Fibroblast of lung (primary cell): Measurements from ENCODE around the gene FHIT.

Experiments used
- CTCF ChIP-seq, 2 donors: IDR thresholded peaks in 1 of 2; conservative IDR thresholded peaks in 1 of 2; 1 replicate in 1 of 2; 2 replicates in 1 of 2; pipeline ENCODE4 v1.5.1; 2011 to 2012; ENCODE audit warnings: low read length in 2 of 2, control low read depth in 1 of 2, inconsistent platforms in 1 of 2, low read depth in 1 of 2, mild to moderate bottlenecking in 1 of 2
- EZH2 ChIP-seq: IDR thresholded peaks from 2 replicates; pipeline ENCODE4 v1.5.1; 2012; ENCODE audit warnings: low read length, control low read depth, mild to moderate bottlenecking; ENCODE audit errors: missing control alignments

DNA sequence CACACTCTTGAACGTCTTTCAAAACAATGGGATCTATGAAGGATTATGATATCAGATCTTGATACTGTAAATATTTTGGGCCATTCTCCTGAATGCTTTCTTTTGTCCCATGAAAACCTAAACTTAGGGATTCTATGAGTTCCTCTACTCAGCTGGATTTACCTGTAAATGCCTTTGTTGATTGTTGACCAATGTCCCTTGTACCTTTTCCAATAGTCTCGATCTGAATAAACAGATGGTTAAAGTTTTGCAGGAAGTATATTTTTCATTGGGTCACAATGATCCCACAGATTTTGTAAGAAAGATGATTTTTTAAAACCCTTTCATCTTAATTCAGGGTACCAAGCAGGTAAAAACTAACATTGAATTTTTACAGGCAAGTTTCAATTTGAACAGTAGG, 634.1 kb downstream of the FHIT start:
- TF ChIP-seq EZH2 (no peak), CTCF (conservative IDR thresholded peaks at IDR 0.05 in 1 of 2, IDR thresholded peaks at IDR 0.05 in 1 of 2; ENCODE audit: low read depth in 1 of 2, low read length in 2 of 2) (no peak)
